GM21381 (cell line): Measurements from ENCODE around the gene CHST6.
"Not testable (repeated sequence)": the region's sequence is repeated elsewhere in the genome, so short reads cannot be mapped to it uniquely, and the experiment has no call there.

Experiments used
- ATAC-seq: cut with Tn5 transposase; IDR thresholded peaks from one replicate; pipeline ENCODE4 v1.9.1; 2021; ENCODE audit warnings: mild to moderate bottlenecking, moderate library complexity; ENCODE audit not compliant: unreplicated experiment

Gene CHST6

GRCh38 chr16:75495076-75495674 lies at the start of gene CHST6:
TSS of gene CHST6 (minus strand) at chr16:75495441. CDS start at chr16:75479828, 15,613 bp downstream.
- ATAC-seq: peak; percentile 83

- ATAC-seq: not testable (repeated sequence)
Measured at GRCh38 chr16:75542462-75542861, 47.2 kb upstream of the CHST6 start.

GRCh38 chr16:75541236-75541635 lies 46.0 kb upstream of the CHST6 start:
- no peak for ATAC-seq

GRCh38 chr16:75538882-75539565 lies 43.8 kb upstream of the CHST6 start:
- not testable (repeated sequence) for ATAC-seq

- no peak for ATAC-seq
Measured at GRCh38 chr16:75537776-75538175, 42.5 kb upstream of the CHST6 start.

GRCh38 chr16:75535901-75536300 lies 40.7 kb upstream of the CHST6 start, which contains the start of gene CHST5:
TSS of gene CHST5 (minus strand) at chr16:75536108. CDS start at chr16:75530384, 5,724 bp downstream.
- no peak for ATAC-seq

GRCh38 chr16:75535211-75535843 lies 40.1 kb upstream of the CHST6 start:
- no peak for ATAC-seq

- ATAC-seq: no peak
Measured at GRCh38 chr16:75534560-75535205, 39.4 kb upstream of the CHST6 start.

- no peak for ATAC-seq
Measured at GRCh38 chr16:75532791-75533190, 37.5 kb upstream of the CHST6 start.

GRCh38 chr16:75532142-75532765 lies 37.0 kb upstream of the CHST6 start:
- ATAC-seq: no peak

- no peak for ATAC-seq
Measured at GRCh38 chr16:75529959-75530358, 34.7 kb upstream of the CHST6 start.

- no peak for ATAC-seq
Measured at GRCh38 chr16:75529056-75529905, 34.0 kb upstream of the CHST6 start.

GRCh38 chr16:75527825-75528299 lies 32.6 kb upstream of the CHST6 start:
- no peak for ATAC-seq

- no peak for ATAC-seq
Measured at GRCh38 chr16:75526032-75526790, 31.0 kb upstream of the CHST6 start.

- ATAC-seq: no peak
Measured at GRCh38 chr16:75519175-75519574, 23.9 kb upstream of the CHST6 start.

- peak; percentile 23 for ATAC-seq
Measured at GRCh38 chr16:75516189-75516966, 21.1 kb upstream of the CHST6 start.

- no peak for ATAC-seq
Measured at GRCh38 chr16:75514296-75514695, 19.1 kb upstream of the CHST6 start.

- ATAC-seq: no peak
Measured at GRCh38 chr16:75506574-75506973, 11.3 kb upstream of the CHST6 start.

GRCh38 chr16:75506107-75506506 lies 10.9 kb upstream of the CHST6 start:
- ATAC-seq: no peak
